ENCODE results near the gene RNF31. TPM values are rescaled to one million over a fixed set of nuclear protein-coding genes. Genes with fewer than 3 reads are reported as not detected.
"Not testable (repeated sequence)": the region's sequence is repeated elsewhere in the genome, so short reads cannot be mapped to it uniquely, and the experiment has no call there.

Gene RNF31
- polyA plus RNA-seq, 4 donors, result 33.7 to 83.0 (median 48.9) TPM

DNA sequence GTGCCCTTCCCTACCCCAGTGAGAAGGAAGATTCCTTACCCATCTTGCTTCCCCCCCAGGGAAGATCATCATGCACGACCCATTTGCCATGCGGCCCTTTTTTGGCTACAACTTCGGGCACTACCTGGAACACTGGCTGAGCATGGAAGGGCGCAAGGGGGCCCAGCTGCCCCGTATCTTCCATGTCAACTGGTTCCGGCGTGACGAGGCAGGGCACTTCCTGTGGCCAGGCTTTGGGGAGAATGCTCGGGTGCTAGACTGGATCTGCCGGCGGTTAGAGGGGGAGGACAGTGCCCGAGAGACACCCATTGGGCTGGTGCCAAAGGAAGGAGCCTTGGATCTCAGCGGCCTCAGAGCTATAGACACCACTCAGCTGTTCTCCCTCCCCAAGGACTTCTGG lies 43.8 kb upstream of the RNF31 start:
- WGBS, 3 donors, result 92 to 95% (median 95%) methylated on average over 13 of the region's 13 CpGs
- H3K4me1 ChIP-seq (ENCODE audit: control insufficient read depth in 3 of 3, insufficient read depth in 2 of 3, low read depth in 1 of 3, low read length in 2 of 3), result peaks cover 0 to 11% (median 0%) of the 10 kb centered on the region in 3 donors
- no peak overlapping the region for H3K27ac ChIP-seq (ENCODE audit: low read depth in 1 of 3, low read length in 2 of 3)
- no peak overlapping the region for H3K4me3 ChIP-seq (ENCODE audit: low read depth in 1 of 3, low read length in 3 of 3)
- H3K9me3 ChIP-seq (ENCODE audit: control insufficient read depth in 2 of 2, insufficient read depth in 1 of 2, low read depth in 1 of 2, low read length in 1 of 2), result peaks cover 0 to 3% of the 10 kb centered on the region in 2 donors
- FAIRE-seq (no peak), DNase-seq (no peak)
- H3K36me3 ChIP-seq (ENCODE audit: control insufficient read depth in 3 of 3, insufficient read depth in 2 of 3, low read depth in 1 of 3, low read length in 3 of 3), result peaks cover 9 to 63% (median 20%) of the 10 kb centered on the region in 3 donors
- no peaks in the 10 kb centered on the region for H3K27me3 ChIP-seq (ENCODE audit: control insufficient read depth in 3 of 3, insufficient read depth in 3 of 3, low read length in 3 of 3)

DNA sequence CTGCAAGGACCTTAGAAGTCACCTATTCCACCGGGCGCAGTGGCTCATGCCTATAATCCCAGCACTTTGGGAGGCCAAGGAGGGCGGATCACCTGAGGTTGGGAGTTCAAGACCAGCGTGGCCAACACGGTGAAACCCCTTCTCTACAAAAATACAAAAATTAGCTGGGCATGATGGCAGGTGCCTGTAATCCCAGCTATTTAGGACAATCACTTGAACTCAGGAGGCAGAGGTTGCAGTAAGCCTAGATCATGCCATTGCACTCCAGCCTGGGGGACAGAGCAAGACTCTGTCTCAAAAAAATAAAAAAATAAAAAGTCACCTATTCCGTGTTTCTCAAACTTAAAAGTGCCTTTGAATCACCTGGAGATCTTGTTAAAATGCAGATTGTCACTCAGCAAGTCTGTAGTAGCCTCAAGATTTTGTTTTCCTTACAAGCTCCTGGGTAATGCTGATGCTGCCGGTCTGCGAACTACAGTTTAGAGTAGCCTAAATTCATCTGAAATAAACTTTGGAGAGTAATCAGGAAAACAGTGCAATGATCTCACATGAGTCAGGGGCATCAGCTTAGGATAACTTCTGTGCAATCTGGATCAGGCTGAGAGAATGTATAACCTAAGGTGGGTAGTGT lies 41.6 kb upstream of the RNF31 start:
- H3K27me3 ChIP-seq (ENCODE audit: control insufficient read depth in 3 of 3, insufficient read depth in 3 of 3, low read length in 3 of 3); H3K4me3 ChIP-seq (ENCODE audit: low read depth in 1 of 3, low read length in 3 of 3); DNase-seq; FAIRE-seq; H3K9me3 ChIP-seq (ENCODE audit: control insufficient read depth in 2 of 2, insufficient read depth in 1 of 2, low read depth in 1 of 2, low read length in 1 of 2): not testable (repeated sequence)
- Histone ChIP-seq H3K4me1 (ENCODE audit: control insufficient read depth in 3 of 3, insufficient read depth in 2 of 3, low read depth in 1 of 3, low read length in 2 of 3) (peaks cover 0 to 13% (median 0%) of the 10 kb centered on the region in 3 donors), H3K36me3 (ENCODE audit: control insufficient read depth in 3 of 3, insufficient read depth in 2 of 3, low read depth in 1 of 3, low read length in 3 of 3) (peaks cover 4 to 41% (median 9%) of the 10 kb centered on the region in 3 donors), H3K27ac (ENCODE audit: low read depth in 1 of 3, low read length in 2 of 3) (peak overlapping the region in 1 of 3 donors; percentile 14)
- 90 to 93% (median 93%) methylated on average over 8 of the region's 8 CpGs for WGBS, 3 donors

DNA sequence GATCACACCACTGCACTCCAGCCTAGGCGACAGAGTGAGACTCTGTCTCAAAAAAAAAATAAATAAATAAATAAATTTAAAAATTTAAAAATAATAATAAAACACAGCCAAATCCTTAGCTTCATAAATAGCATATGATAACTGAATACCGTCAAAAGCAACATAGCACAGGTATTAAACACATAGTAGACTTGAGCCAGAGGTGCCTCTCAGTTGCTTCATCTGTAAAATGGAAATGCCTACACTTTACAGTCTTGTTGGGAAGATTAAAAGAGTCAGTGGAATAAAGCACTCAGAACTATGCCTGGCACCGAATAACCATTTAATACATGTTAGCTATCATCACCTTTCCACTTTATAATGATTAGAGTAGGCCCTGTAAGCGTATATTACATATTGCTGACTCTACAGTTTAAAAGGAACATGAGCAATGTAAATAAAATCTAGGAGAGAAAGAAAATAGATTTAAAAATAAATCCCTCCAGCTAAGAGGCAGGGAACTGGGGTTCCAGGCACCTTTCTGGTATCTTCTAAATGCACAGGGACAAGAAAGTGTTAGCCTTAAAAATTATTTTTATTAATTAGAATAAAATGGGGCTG lies 40.5 kb upstream of the RNF31 start:
- FAIRE-seq (no peak), DNase-seq (no peak)
- peaks cover 0 to 3% of the 10 kb centered on the region in 2 donors for H3K9me3 ChIP-seq (ENCODE audit: control insufficient read depth in 2 of 2, insufficient read depth in 1 of 2, low read depth in 1 of 2, low read length in 1 of 2)
- H3K27ac ChIP-seq (ENCODE audit: low read depth in 1 of 3, low read length in 2 of 3), result no peak overlapping the region
- peaks cover 0 to 19% (median 0%) of the 10 kb centered on the region in 3 donors for H3K4me1 ChIP-seq (ENCODE audit: control insufficient read depth in 3 of 3, insufficient read depth in 2 of 3, low read depth in 1 of 3, low read length in 2 of 3)
- H3K4me3 ChIP-seq (ENCODE audit: low read depth in 1 of 3, low read length in 3 of 3), result no peak overlapping the region
- peaks cover 0 to 31% (median 9%) of the 10 kb centered on the region in 3 donors for H3K36me3 ChIP-seq (ENCODE audit: control insufficient read depth in 3 of 3, insufficient read depth in 2 of 3, low read depth in 1 of 3, low read length in 3 of 3)
- no peaks in the 10 kb centered on the region for H3K27me3 ChIP-seq (ENCODE audit: control insufficient read depth in 3 of 3, insufficient read depth in 3 of 3, low read length in 3 of 3)
- WGBS, 3 donors, result 79 to 90% (median 83%) methylated on average over 4 of the region's 4 CpGs

DNA sequence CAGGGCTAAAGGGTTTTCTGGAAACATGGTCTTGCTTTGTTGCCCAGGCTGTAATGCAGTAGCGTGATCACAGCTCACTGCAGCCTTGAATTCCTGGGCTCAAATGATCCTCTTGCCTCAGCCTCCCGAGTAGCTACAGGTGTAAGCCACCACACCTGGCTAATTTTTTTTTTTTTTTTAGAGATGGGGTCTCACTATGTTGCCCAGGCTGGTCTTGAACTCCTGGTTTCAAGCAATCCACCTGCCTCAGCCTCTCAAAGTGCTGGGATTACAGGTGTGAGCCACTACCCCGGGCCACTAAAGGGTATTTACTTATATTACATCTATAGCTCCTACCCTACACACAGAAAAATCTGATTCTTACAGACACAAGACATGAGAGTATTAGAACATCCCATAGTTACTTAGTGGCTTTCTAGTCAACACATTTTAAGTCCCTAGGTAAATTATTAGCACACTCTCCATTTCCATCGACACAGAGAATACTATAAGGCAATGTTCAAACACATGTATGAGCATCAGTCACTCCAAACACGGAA lies 38.9 kb upstream of the RNF31 start:
- Histone ChIP-seq H3K27me3 (ENCODE audit: control insufficient read depth in 3 of 3, insufficient read depth in 3 of 3, low read length in 3 of 3) (no peaks in the 10 kb centered on the region), H3K36me3 (ENCODE audit: control insufficient read depth in 3 of 3, insufficient read depth in 2 of 3, low read depth in 1 of 3, low read length in 3 of 3) (peaks cover 0 to 16% (median under 1%) of the 10 kb centered on the region in 3 donors), H3K9me3 (ENCODE audit: control insufficient read depth in 2 of 2, insufficient read depth in 1 of 2, low read depth in 1 of 2, low read length in 1 of 2) (peaks cover 0 to 3% of the 10 kb centered on the region in 2 donors), H3K4me1 (ENCODE audit: control insufficient read depth in 3 of 3, insufficient read depth in 2 of 3, low read depth in 1 of 3, low read length in 2 of 3) (peaks cover 0 to 21% (median 0%) of the 10 kb centered on the region in 3 donors), H3K4me3 (ENCODE audit: low read depth in 1 of 3, low read length in 3 of 3) (no peak overlapping the region), H3K27ac (ENCODE audit: low read depth in 1 of 3, low read length in 2 of 3) (peak overlapping the region in 2 of 3 donors; percentile 9 to 41)
- FAIRE-seq, result no peak
- no peak for DNase-seq
- WGBS, 3 donors, result 37 to 49% (median 45%) methylated on average over 5 of the region's 5 CpGs

DNA sequence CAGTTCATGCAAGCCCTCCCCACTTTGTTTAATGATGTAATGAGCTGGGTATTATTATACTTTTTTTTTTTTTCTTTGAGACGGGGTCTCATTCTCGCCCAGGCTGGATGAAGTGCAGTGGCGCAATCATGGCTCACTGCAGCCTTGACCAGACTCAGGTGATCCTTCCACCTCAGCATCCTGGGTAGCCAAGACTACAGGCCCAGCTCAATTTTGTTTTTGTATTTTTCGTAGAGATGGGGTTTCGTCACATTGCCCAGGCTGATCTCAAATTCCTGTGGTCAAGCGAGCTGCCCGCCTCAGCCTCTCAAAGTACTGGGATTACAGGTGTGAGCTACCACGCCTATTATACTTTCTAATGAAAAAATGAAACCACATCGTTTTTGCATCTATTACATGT lies 37.2 kb upstream of the RNF31 start:
- no peaks in the 10 kb centered on the region for H3K9me3 ChIP-seq (ENCODE audit: control insufficient read depth in 2 of 2, insufficient read depth in 1 of 2, low read depth in 1 of 2, low read length in 1 of 2)
- DNase-seq, result no peak
- peaks cover 0 to 2% (median 0%) of the 10 kb centered on the region in 3 donors for H3K36me3 ChIP-seq (ENCODE audit: control insufficient read depth in 3 of 3, insufficient read depth in 2 of 3, low read depth in 1 of 3, low read length in 3 of 3)
- no peak overlapping the region for H3K4me3 ChIP-seq (ENCODE audit: low read depth in 1 of 3, low read length in 3 of 3)
- no peaks in the 10 kb centered on the region for H3K27me3 ChIP-seq (ENCODE audit: control insufficient read depth in 3 of 3, insufficient read depth in 3 of 3, low read length in 3 of 3)
- H3K4me1 ChIP-seq (ENCODE audit: control insufficient read depth in 3 of 3, insufficient read depth in 2 of 3, low read depth in 1 of 3, low read length in 2 of 3), result peaks cover 0 to 24% (median 0%) of the 10 kb centered on the region in 3 donors
- H3K27ac ChIP-seq (ENCODE audit: low read depth in 1 of 3, low read length in 2 of 3), result peak overlapping the region in 2 of 3 donors; percentile 8 to 76
- WGBS, 3 donors, result 55 to 72% (median 61%) methylated on average over 9 of the region's 9 CpGs
- FAIRE-seq, result no peak

DNA sequence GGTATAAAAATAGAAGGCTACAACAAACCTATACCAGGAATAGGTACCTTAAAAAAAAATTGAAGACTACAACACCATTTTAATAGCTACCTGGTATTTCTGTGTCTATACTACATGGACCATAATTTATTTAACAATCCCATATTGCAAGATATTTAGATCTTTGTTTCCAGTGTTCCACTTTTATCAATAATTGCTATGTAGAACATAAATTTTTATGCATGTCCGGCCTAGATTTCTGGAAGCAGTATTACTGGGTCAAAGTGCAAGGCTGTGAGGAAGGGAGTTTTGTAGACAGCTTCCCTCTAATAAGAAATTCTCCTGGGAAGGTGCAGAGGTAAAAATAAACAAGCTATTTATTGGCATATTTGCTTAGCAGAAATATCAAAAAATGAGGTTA lies 36.8 kb upstream of the RNF31 start:
- peak; percentile 53 to 63 for DNase-seq
- WGBS, 3 donors, result 18 to 51% (median 37%) methylated on average over 1 of the region's 1 CpG

DNA sequence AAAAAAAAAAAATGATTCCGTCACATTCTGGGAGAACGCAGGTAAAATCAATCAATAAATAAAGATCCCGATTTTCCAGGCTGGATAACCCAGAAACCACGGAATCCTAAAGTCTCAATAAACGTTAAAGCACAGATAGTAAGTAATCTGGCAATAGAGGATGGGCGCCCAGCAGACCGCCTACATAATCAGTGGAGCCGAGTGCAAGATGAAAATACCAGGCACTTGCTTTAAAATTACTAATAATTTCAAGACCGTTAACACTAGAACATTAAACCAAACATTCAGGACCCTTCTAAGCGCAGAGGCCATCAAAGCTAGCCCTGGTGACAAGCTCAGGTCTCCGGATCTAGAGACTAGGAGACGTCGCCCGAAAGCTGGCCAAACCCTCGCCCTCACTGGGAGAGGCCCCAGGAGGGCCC lies 33.9 kb upstream of the RNF31 start:
- peak overlapping the region; percentile 87 to 100 (median 98) for H3K27ac ChIP-seq (ENCODE audit: low read depth in 1 of 3, low read length in 2 of 3)
- H3K4me3 ChIP-seq (ENCODE audit: low read depth in 1 of 3, low read length in 3 of 3), result peak overlapping the region; percentile 50 to 87 (median 52)
- H3K27me3 ChIP-seq (ENCODE audit: control insufficient read depth in 3 of 3, insufficient read depth in 3 of 3, low read length in 3 of 3), result no peaks in the 10 kb centered on the region
- peaks cover 0 to 28% (median 13%) of the 10 kb centered on the region in 3 donors for H3K4me1 ChIP-seq (ENCODE audit: control insufficient read depth in 3 of 3, insufficient read depth in 2 of 3, low read depth in 1 of 3, low read length in 2 of 3)
- FAIRE-seq, result no peak
- peaks cover 0 to 16% (median under 1%) of the 10 kb centered on the region in 3 donors for H3K36me3 ChIP-seq (ENCODE audit: control insufficient read depth in 3 of 3, insufficient read depth in 2 of 3, low read depth in 1 of 3, low read length in 3 of 3)
- DNase-seq, result no peak
- H3K9me3 ChIP-seq (ENCODE audit: control insufficient read depth in 2 of 2, insufficient read depth in 1 of 2, low read depth in 1 of 2, low read length in 1 of 2), result no peaks in the 10 kb centered on the region
- 8 to 16% (median 14%) methylated on average over 15 of the region's 15 CpGs for WGBS, 3 donors

More for the DNA sequence above, 36.8 kb upstream of the RNF31 start:
- Histone ChIP-seq H3K9me3 (ENCODE audit: control insufficient read depth in 2 of 2, insufficient read depth in 1 of 2, low read depth in 1 of 2, low read length in 1 of 2) (no peaks in the 10 kb centered on the region), H3K4me3 (ENCODE audit: low read depth in 1 of 3, low read length in 3 of 3) (no peak overlapping the region), H3K4me1 (ENCODE audit: control insufficient read depth in 3 of 3, insufficient read depth in 2 of 3, low read depth in 1 of 3, low read length in 2 of 3) (peaks cover 0 to 24% (median under 1%) of the 10 kb centered on the region in 3 donors), H3K27me3 (ENCODE audit: control insufficient read depth in 3 of 3, insufficient read depth in 3 of 3, low read length in 3 of 3) (no peaks in the 10 kb centered on the region), H3K36me3 (ENCODE audit: control insufficient read depth in 3 of 3, insufficient read depth in 2 of 3, low read depth in 1 of 3, low read length in 3 of 3) (no peaks in the 10 kb centered on the region), H3K27ac (ENCODE audit: low read depth in 1 of 3, low read length in 2 of 3) (peak overlapping the region in 1 of 3 donors; percentile 76)
- FAIRE-seq, result no peak

DNA sequence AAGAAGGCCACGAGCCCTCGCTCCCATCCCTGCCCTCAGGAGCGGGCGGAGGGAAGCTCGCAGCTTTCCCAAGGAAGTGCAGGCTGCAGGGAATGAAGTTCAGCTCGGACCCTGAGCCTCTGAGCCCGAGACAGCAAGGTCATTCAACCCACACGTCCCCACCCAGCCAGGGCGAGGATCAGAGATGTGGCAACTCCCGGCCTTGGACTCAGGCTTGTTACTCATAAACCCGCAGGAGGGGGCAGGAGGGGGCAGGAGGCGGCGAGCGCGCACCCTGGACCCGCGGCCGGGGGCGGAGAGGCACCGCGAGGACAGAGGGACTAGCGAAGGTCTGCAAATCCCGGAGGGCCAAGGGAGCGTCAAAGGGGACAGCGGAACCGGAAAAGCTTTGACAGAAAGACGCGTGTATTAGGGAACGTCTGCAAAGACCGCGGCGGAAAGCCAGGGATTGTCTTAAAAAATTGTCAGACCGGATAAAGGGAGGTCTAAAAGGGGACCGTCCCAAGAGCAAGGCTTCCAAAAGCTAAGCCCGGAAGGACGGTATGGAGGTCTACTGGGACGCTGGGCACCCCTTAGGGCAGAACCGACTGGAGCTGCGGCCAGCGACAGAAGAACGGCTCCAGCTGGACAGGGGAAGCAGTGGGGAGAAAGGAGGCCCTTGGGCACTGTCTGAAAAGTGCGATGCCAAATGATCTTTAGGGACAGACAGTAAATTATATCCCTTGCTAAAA lies 33.3 kb upstream of the RNF31 start:
- FAIRE-seq, result no peak
- peaks cover 0 to 22% (median 3%) of the 10 kb centered on the region in 3 donors for H3K36me3 ChIP-seq (ENCODE audit: control insufficient read depth in 3 of 3, insufficient read depth in 2 of 3, low read depth in 1 of 3, low read length in 3 of 3)
- H3K4me3 ChIP-seq (ENCODE audit: low read depth in 1 of 3, low read length in 3 of 3), result peak overlapping the region; percentile 50 to 87 (median 52)
- peaks cover 0 to 27% (median 13%) of the 10 kb centered on the region in 3 donors for H3K4me1 ChIP-seq (ENCODE audit: control insufficient read depth in 3 of 3, insufficient read depth in 2 of 3, low read depth in 1 of 3, low read length in 2 of 3)
- no peaks in the 10 kb centered on the region for H3K9me3 ChIP-seq (ENCODE audit: control insufficient read depth in 2 of 2, insufficient read depth in 1 of 2, low read depth in 1 of 2, low read length in 1 of 2)
- peak; percentile 97 to 99 for DNase-seq
- peak overlapping the region; percentile 87 to 100 (median 98) for H3K27ac ChIP-seq (ENCODE audit: low read depth in 1 of 3, low read length in 2 of 3)
- no peaks in the 10 kb centered on the region for H3K27me3 ChIP-seq (ENCODE audit: control insufficient read depth in 3 of 3, insufficient read depth in 3 of 3, low read length in 3 of 3)
- WGBS, 3 donors, result 0% methylated on average over 41 to 42 of the region's 42 CpGs

Data from small intestine (tissue), 7 donors.